Measurements from ENCODE around the gene DLG2.

DNA sequence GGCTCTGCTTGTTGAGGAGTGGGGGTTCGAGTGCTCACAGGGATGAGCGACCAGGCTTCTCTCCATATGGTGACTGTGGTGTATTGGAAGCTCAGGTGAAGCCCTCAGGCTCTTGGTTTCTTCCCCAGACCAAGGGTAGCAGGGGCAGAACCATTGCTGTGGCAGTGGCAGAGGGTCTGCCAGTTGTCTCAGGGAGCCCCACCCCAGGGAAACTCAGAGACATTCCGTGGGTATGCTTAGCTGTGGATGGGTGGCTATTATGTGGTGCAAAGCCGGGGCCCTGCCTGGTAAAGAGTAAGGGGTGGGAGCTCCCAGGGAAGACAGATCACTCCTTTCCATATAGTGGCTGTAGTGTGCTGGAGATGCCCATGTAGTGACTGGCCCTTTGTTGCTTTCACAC is 167.8 kb downstream of the DLG2 start:
- TF ChIP-seq, protein P1, sequence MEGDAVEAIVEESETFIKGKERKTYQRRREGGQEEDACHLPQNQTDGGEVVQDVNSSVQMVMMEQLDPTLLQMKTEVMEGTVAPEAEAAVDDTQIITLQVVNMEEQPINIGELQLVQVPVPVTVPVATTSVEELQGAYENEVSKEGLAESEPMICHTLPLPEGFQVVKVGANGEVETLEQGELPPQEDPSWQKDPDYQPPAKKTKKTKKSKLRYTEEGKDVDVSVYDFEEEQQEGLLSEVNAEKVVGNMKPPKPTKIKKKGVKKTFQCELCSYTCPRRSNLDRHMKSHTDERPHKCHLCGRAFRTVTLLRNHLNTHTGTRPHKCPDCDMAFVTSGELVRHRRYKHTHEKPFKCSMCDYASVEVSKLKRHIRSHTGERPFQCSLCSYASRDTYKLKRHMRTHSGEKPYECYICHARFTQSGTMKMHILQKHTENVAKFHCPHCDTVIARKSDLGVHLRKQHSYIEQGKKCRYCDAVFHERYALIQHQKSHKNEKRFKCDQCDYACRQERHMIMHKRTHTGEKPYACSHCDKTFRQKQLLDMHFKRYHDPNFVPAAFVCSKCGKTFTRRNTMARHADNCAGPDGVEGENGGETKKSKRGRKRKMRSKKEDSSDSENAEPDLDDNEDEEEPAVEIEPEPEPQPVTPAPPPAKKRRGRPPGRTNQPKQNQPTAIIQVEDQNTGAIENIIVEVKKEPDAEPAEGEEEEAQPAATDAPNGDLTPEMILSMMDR (IDR thresholded peaks at IDR 0.05; ENCODE audit: low read depth, low read length) = no peak
- TF ChIP-seq EZH2phosphoT487 (IDR thresholded peaks at IDR 0.05; ENCODE audit: low read depth) = no peak
